ENCODE data around the gene RPUSD3. TPM values are rescaled to one million over a fixed set of nuclear protein-coding genes. Genes with fewer than 3 reads are reported as not detected.

Gene RPUSD3
- total RNA-seq, 2 donors from 2014 or later: 70.7 to 83.2 TPM

DNA sequence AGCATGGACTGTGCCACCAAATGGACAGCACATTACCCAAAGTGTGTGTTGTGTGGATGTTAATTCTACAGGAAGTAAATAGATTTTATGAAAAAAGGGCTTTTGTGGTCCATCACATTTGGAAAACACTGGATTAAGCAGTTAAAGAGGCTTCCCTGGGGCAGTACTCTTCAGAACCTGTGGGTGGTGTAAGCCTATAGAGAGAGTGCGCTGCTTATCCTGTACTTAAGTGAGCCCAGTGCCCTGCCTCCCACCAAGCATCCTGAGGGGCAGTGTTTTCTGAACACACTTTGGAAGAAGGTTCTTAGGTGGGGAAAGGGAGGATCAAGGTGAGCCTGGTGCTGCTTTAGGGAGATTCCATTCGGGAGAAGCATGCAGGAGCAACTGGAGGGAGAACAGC, 22.9 kb downstream of the RPUSD3 start:
- peaks cover 0 to 6% of the 10 kb centered on the region in 2 donors for H3K36me3 Mint-ChIP-seq
- H3K27ac Mint-ChIP-seq: peak overlapping the region in 1 of 2 donors; percentile 5
- ATAC-seq (peak; percentile 32 to 40), DNase-seq (ENCODE audit: low spot score in 2 of 2) (no peak)
- no peaks in the 10 kb centered on the region for H3K9me3 Mint-ChIP-seq

DNA sequence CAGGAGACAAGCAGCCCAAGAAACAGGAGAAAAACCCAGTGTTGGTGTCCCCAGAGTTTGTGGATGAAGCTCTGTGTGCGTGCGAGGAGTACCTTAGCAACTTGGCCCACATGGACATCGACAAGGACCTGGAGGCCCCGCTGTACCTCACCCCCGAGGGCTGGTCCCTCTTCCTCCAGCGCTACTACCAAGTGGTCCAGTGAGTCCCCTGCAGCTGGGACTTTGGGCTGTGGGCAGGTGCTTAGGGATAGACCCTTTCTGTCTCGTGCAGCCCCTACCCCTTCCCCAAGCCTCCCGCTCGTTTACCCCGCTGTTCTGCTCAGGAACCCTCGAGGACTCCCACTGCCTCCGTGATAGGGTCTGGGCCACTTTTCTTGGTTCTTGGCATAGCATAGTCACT, 23.3 kb downstream of the RPUSD3 start:
- no peak for DNase-seq (ENCODE audit: low spot score in 2 of 2)
- ATAC-seq: peak in 1 of 2 donors; percentile 16
- H3K9me3 Mint-ChIP-seq: no peaks in the 10 kb centered on the region
- peak overlapping the region in 1 of 2 donors; percentile 5 for H3K27ac Mint-ChIP-seq
- H3K36me3 Mint-ChIP-seq: peaks cover 0 to 6% of the 10 kb centered on the region in 2 donors

DNA sequence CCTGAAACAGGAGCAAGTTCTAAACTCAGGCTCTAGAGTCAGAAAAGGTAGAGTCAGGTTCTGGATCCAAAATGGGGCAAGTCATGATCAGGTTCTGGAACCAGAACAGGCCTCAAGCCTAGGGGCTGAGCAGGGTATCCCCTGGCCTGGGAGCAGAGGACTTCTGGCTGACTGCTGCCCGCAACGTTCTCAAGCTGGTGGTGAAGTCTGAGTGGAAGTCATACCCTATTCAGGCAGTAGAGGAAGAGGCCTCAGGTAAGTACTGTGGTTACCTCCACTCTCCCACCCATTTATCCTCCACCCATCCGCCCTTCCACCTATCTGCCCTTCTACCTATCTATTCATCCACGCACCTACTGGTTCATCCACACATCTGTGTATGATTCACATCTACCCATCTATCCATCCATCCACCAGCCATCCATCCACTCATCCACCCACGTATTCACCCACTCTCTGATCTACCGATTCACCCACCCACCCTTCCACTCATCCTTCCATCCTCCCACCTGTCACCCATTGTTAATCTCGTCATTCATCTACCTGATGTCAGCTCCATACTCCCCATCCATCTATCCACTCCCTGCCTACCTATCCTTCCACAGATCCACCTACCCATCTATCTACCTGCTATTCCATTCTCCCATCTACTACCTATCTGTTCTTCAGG, 25.0 kb downstream of the RPUSD3 start:
- no peak for DNase-seq (ENCODE audit: low spot score in 2 of 2)
- Mint-ChIP-seq H3K36me3 (peaks cover 0 to 6% of the 10 kb centered on the region in 2 donors), H3K9me3 (no peaks in the 10 kb centered on the region), H3K27ac (peak overlapping the region in 1 of 2 donors; percentile 1)
- no peak for ATAC-seq

DNA sequence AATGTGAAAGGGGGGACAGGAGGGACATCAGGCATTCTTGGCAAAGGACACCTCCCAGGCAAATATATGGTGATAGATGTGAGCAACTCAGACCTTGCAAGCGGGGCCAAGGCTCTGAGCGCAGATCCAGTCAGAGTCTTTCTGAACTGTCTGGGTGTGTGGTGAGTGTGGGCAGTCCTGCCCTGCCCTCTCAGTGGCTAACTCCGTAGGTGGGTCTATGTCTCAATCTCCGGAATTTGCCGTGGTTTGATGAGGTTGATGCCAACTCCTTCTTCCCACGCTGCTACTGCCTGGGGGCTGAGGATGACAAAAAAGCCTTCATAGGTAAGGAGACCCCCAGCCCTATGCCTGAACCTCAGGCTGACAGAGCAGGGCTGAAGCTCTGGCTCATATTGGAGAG, 26.4 kb downstream of the RPUSD3 start:
- no peak for DNase-seq (ENCODE audit: low spot score in 2 of 2)
- Mint-ChIP-seq H3K9me3 (no peaks in the 10 kb centered on the region), H3K36me3 (peaks cover 0 to 12% of the 10 kb centered on the region in 2 donors), H3K27ac (peak overlapping the region in 1 of 2 donors; percentile 36)
- ATAC-seq: no peak

- DNase-seq (ENCODE audit: low spot score in 2 of 2): no peak
- peak overlapping the region in 1 of 2 donors; percentile 6 for H3K27ac Mint-ChIP-seq
- no peaks in the 10 kb centered on the region for H3K9me3 Mint-ChIP-seq
- ATAC-seq: no peak
- peaks cover 8 to 18% of the 10 kb centered on the region in 2 donors for H3K36me3 Mint-ChIP-seq
Measured at GRCh38 chr3:9815986-9816385, 27.8 kb downstream of the RPUSD3 start.

- ATAC-seq: no peak
- Mint-ChIP-seq H3K27ac (peak overlapping the region in 1 of 2 donors; percentile 77), H3K9me3 (no peaks in the 10 kb centered on the region), H3K36me3 (peaks cover 9 to 19% of the 10 kb centered on the region in 2 donors)
- DNase-seq (ENCODE audit: low spot score in 2 of 2): no peak
Measured at GRCh38 chr3:9812870-9813483, 30.8 kb downstream of the RPUSD3 start.

- H3K27ac Mint-ChIP-seq: peak overlapping the region; percentile 0
- ATAC-seq (no peak), DNase-seq (ENCODE audit: low spot score in 2 of 2) (no peak)
- H3K9me3 Mint-ChIP-seq: no peaks in the 10 kb centered on the region
- H3K36me3 Mint-ChIP-seq: peaks cover 9 to 19% of the 10 kb centered on the region in 2 donors
Measured at GRCh38 chr3:9810846-9811245, 33.0 kb downstream of the RPUSD3 start.

DNA sequence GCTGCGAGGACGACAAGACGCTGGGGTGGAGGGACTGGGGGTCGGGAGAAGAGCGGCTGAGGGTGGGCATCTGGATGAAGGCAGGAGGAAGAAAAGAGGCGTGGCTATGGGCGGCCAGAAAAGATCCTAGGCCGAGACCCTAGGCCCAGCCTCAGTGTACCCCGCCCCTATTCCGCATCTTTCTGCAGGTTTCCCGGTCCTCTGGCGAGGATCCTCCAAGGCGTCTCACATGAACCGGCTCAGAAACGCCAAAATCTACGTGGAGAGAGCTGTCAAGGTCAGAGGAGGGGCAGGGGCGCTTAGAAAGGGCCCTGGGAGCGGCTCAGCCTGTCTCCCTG, 33.4 kb downstream of the RPUSD3 start:
- ATAC-seq: no peak
- DNase-seq (ENCODE audit: low spot score in 2 of 2): no peak
- H3K36me3 Mint-ChIP-seq: peaks cover 9 to 19% of the 10 kb centered on the region in 2 donors
- H3K9me3 Mint-ChIP-seq: no peaks in the 10 kb centered on the region
- H3K27ac Mint-ChIP-seq: peak overlapping the region in 1 of 2 donors; percentile 0

DNA sequence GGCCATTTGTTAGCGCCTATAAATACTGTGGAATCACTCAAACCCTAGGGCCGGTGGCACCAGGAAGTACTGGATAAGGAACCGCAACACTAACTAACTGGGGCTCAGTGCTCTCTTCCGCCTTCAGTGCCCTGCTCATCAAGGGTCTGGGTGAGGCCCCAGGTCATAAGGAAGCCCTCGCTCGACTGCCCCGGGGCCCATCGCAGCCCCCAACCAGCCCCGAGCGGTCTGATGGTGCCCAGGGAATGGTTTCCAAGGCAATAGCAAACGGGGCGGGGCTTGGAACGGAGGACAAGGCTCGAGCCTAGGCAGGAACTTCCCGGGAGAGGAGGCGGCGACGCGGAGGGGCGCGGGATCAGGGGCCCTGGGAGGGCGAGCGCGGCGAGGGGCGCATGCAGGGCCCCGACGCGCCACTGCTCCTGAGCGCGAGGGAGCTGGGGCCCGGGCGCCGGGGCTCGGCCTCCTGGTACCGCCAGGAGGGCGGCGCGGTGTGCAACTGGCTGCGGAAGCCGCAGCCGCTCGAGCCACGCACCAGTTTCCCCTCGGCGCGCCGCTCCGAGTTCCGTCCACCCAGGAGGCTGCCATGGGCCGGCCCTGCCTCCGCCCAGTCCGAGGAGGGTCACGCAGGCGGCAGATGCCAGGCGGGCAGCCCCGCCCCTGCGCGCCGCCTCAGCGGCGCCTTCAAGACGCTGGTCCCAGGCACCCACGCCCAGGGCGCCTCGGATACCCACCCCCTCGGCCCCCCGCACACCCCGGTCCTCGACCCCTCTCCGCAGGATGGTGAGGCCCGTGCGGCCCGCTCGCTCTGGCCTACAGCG, 34.0 kb downstream of the RPUSD3 start, which contains the start of gene TTLL3:
Gene TTLL3 (plus strand): TSS at position 648 of the 818 bp plus-strand sequence. CDS start 400 bp downstream, outside the sequence.
- Mint-ChIP-seq H3K27ac (peak within 1 kb of the TSS; percentile 90 to 92), H3K9me3 (no peaks in the 10 kb centered on the region), H3K36me3 (peaks cover 9 to 19% of the 10 kb centered on the region in 2 donors)
- ATAC-seq (peak; percentile 31 to 54), DNase-seq (ENCODE audit: low spot score in 2 of 2) (peak in 1 of 2 donors; percentile 39)

DNA sequence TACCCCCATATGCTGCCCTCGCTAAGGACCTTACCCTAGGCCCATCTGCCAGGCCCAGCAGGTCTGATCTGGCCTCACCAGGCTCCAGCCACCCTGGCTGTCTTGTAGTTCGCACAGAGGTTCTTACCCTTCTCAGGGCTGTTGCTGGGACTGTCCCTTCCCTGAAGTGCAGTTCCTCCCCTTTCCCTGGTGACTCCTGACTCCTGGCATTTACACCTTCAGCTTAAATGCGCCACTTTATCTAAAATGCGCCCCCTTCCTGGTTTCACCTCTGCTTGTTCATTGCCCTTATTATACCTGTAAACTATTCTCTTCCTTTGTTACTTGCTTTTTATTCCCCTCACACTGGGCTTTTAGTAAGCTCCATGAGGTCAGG, 34.6 kb downstream of the RPUSD3 start:
- H3K9me3 Mint-ChIP-seq: no peaks in the 10 kb centered on the region
- peak overlapping the region; percentile 90 to 92 for H3K27ac Mint-ChIP-seq
- ATAC-seq: peak; percentile 39 to 67
- DNase-seq (ENCODE audit: low spot score in 2 of 2): peak in 1 of 2 donors; percentile 67
- peaks cover 9 to 19% of the 10 kb centered on the region in 2 donors for H3K36me3 Mint-ChIP-seq

- ATAC-seq: peak; percentile 75 to 86
- peak; percentile 54 to 69 for DNase-seq (ENCODE audit: low spot score in 2 of 2)
- H3K36me3 Mint-ChIP-seq: peaks cover 13 to 21% of the 10 kb centered on the region in 2 donors
- H3K27ac Mint-ChIP-seq: peak overlapping the region; percentile 90 to 92
- no peaks in the 10 kb centered on the region for H3K9me3 Mint-ChIP-seq
Measured at GRCh38 chr3:9808345-9809037, 35.3 kb downstream of the RPUSD3 start.

- Mint-ChIP-seq H3K9me3 (no peaks in the 10 kb centered on the region), H3K27ac (peak overlapping the region in 1 of 2 donors; percentile 92), H3K36me3 (peaks cover 18 to 21% of the 10 kb centered on the region in 2 donors)
- ATAC-seq: no peak
- DNase-seq (ENCODE audit: low spot score in 2 of 2): no peak
Measured at GRCh38 chr3:9807981-9808344, 35.8 kb downstream of the RPUSD3 start.

DNA sequence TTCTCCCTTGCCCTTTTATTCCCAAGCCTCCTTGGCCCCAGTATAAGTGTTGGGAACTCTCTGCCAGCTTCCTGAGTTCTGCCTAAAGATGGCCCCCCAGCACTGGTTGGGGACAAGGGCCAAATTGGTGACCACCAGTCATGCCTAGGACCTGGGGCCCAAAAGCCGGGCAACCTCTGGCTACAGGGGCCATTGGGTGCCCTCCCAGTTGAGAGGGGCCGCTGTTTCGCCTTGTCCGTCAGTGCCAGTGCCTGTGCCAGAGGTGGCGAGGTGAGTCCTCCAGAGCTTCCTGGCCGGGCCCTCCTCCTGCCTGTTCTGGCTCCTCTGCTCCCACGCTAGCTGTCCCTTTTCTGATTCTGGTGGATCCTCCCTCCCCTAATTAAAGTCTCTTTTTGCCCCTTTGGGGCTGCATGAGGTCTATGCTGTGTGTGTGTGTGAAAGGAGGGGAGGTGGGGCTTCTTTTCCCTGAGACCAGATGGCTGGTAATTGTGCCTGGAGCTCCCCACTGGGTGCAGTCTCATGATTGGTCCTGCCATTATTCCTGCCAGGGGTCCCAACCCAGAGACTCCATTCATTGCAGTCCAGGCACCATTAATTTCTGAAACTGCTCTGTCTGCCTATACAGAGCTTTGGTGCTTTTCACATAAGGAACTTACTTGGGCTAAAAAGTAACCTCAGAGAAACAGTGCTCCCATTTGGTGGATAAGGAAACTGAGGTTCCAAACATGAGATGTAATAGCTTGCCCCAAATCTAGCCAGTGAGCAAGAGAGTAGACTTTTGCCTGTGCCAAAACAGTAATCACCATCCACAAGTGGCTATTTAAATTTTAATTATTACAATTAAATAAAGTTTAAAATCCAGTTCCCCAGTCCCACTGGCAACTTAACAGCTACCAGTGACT, 36.9 kb downstream of the RPUSD3 start:
- H3K27ac Mint-ChIP-seq: peak overlapping the region in 1 of 2 donors; percentile 53
- H3K9me3 Mint-ChIP-seq: no peaks in the 10 kb centered on the region
- H3K36me3 Mint-ChIP-seq: peaks cover 20 to 21% of the 10 kb centered on the region in 2 donors
- ATAC-seq (no peak), DNase-seq (ENCODE audit: low spot score in 2 of 2) (no peak)

- ATAC-seq (no peak), DNase-seq (ENCODE audit: low spot score in 2 of 2) (no peak)
- Mint-ChIP-seq H3K36me3 (peaks cover 13 to 14% of the 10 kb centered on the region in 2 donors), H3K27ac (peak overlapping the region in 1 of 2 donors; percentile 34), H3K9me3 (no peaks in the 10 kb centered on the region)
Measured at GRCh38 chr3:9806137-9806536, 37.7 kb downstream of the RPUSD3 start.

DNA sequence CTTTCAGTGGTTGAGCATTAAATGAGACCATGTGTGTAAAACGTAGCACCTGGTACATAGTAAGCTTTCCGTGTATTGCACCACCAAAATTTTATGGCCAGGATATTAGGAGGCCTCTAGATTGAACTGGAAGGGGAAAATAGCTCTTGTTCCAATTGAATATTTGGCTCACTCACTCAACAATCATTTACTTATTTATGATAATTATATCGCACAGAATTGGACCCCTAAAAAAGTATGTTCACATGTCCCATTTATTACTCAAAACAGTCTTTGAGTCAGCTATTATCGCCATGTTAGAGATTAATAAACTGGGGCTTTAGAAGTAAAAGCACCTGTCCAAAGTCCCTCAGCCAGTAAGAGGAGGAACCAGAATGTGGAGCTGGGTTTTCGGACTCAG, 38.8 kb downstream of the RPUSD3 start:
- DNase-seq (ENCODE audit: low spot score in 2 of 2) (no peak), ATAC-seq (no peak)
- H3K36me3 Mint-ChIP-seq: peaks cover 9 to 11% of the 10 kb centered on the region in 2 donors
- H3K9me3 Mint-ChIP-seq: no peaks in the 10 kb centered on the region
- no peak overlapping the region for H3K27ac Mint-ChIP-seq

DNA sequence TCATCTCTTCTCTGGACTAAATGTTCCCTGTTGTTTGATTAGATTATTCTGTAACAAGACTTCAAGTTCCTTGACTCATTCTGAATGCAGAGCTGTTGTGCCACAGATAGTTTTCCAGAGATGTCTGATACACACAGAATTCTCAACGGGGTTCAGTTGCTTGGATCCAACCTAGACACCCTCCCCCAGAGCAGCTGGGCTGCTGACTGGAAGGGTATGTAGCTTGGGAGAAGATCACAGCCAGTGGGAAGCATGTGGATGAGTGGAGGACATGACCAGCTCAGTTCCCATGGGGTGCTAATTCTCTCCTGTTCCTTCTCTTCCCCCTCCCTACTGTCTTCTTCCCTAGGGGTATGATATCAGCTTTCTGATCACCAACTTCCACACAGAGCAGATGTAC, 40.3 kb downstream of the RPUSD3 start:
- H3K27ac Mint-ChIP-seq: peak overlapping the region; percentile 44 to 63
- ATAC-seq: no peak

More for the DNA sequence above, 40.3 kb downstream of the RPUSD3 start:
- no peak for DNase-seq (ENCODE audit: low spot score in 2 of 2)
- Mint-ChIP-seq H3K36me3 (peaks cover 14 to 15% of the 10 kb centered on the region in 2 donors), H3K9me3 (no peaks in the 10 kb centered on the region)
